Loucy (cell line): ENCODE results near the gene VEPH1.

Experiments
- H2AFZ ChIP-seq: fragments of 200-600 bp; sonication (generic); 2 replicates; pipeline ENCODE4 v1.6.0; 2016; ENCODE audit warnings: antibody characterized with exemption, mild to moderate bottlenecking, low read length, moderate library complexity
- H3F3A ChIP-seq: fragments of 200-600 bp; 2 replicates; pipeline ENCODE4 v1.6.0; 2016; ENCODE audit warnings: antibody characterized with exemption, low read depth, mild to moderate bottlenecking
- H3K27me3 ChIP-seq: fragments of 200-600 bp; sonication (generic); 2 replicates; pipeline ENCODE4 v1.6.1; 2014; ENCODE audit warnings: low read length, mild to moderate bottlenecking; ENCODE audit not compliant: insufficient read depth, poor library complexity, severe bottlenecking
- H3K36me3 ChIP-seq: fragments of 200-600 bp; sonication (generic); 2 replicates; pipeline ENCODE4 v1.6.1; 2016; ENCODE audit warnings: low read length; ENCODE audit not compliant: insufficient read depth
- H3K4me1 ChIP-seq: fragments of 200-600 bp; sonication (generic); 2 replicates; pipeline ENCODE4 v1.5.1; 2014; ENCODE audit warnings: low read length, mild to moderate bottlenecking; ENCODE audit not compliant: insufficient read depth, poor library complexity, severe bottlenecking
- H3K4me2 ChIP-seq: fragments of 200-600 bp; sonication (generic); 2 replicates; pipeline ENCODE4 v1.6.0; 2014; ENCODE audit warnings: antibody characterized with exemption, low read length, low read depth, mild to moderate bottlenecking; ENCODE audit not compliant: poor library complexity, severe bottlenecking
- H3K4me3 ChIP-seq: fragments of 200-600 bp; sonication (generic); 2 replicates; pipeline ENCODE4 v1.5.1; 2014; ENCODE audit warnings: low read length, mild to moderate bottlenecking, mixed read lengths; ENCODE audit not compliant: poor library complexity, severe bottlenecking
- H3K79me2 ChIP-seq: fragments of 200-600 bp; sonication (generic); 2 replicates; pipeline ENCODE4 v1.6.1; 2014; ENCODE audit warnings: low read length; ENCODE audit not compliant: insufficient read depth
- H3K9ac ChIP-seq: fragments of 200-600 bp; sonication (generic); 2 replicates; pipeline ENCODE4 v1.6.0; 2014; ENCODE audit warnings: mild to moderate bottlenecking, low read depth, low read length, moderate library complexity; ENCODE audit not compliant: poor library complexity, severe bottlenecking
- H3K9me2 ChIP-seq: fragments of 200-600 bp; sonication (generic); replicated peaks from 2 replicates; pipeline ENCODE4 v1.6.1; 2016; ENCODE audit warnings: low read depth, low read length, mixed read lengths
- H3K9me3 ChIP-seq: fragments of 200-600 bp; sonication (generic); 2 replicates; pipeline ENCODE4 v1.6.1; 2014; ENCODE audit warnings: mild to moderate bottlenecking, antibody characterized with exemption, low read length, low read depth; ENCODE audit not compliant: insufficient read depth
- H4K20me1 ChIP-seq: fragments of 200-600 bp; sonication (generic); 2 replicates; pipeline ENCODE4 v1.6.0; 2014; ENCODE audit warnings: antibody characterized with exemption, low read length, mild to moderate bottlenecking; ENCODE audit not compliant: insufficient read depth, poor library complexity, severe bottlenecking
- CTCF ChIP-seq: fragments of 200-600 bp; sonication (generic); conservative IDR thresholded peaks from 2 replicates; pipeline ENCODE4 v1.5.1; 2014; ENCODE audit warnings: mild to moderate bottlenecking, antibody characterized with exemption, low read length
- EZH2phosphoT487 ChIP-seq: fragments of 200-600 bp; IDR thresholded peaks from 2 replicates; pipeline ENCODE4 v1.6.1; 2018; ENCODE audit warnings: antibody characterized with exemption, mild to moderate bottlenecking, moderate library complexity, borderline replicate concordance

The VEPH1 gene

DNA sequence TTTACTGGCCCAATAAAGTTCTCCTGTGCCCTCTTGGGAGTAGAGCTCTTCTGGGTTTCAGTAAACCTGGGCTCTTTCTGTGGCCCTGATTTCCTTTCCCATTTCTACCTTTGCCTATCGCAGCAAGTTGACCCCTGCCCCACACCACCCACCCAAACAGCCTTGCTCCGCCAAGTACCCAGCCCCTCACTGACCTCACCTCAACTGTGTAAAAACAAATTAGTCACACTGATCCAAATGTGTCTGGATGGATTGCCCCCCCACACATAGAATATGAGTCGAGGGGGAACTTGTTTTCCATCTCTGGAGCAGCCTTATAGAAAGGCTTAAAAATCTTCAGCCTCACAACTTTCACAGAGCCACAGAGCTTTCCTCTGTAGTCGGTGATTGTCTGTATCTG, 28.6 kb upstream of the VEPH1 start:
- TF ChIP-seq CTCF (no peak), EZH2phosphoT487 (no peak)
- Histone ChIP-seq H2AFZ (peak overlapping the region; percentile 91), H3K36me3 (no peaks in the 10 kb centered on the region), H3K9ac (no peak overlapping the region), H3K27me3 (no peaks in the 10 kb centered on the region), H3K9me3 (no peaks in the 10 kb centered on the region), H3K4me3 (no peak overlapping the region), H3K4me1 (peaks cover 3% of the 10 kb centered on the region), H4K20me1 (no peaks in the 10 kb centered on the region), H3K79me2 (no peaks in the 10 kb centered on the region), H3F3A (no peaks in the 10 kb centered on the region), H3K9me2 (no peaks in the 10 kb centered on the region), H3K4me2 (no peak overlapping the region)

- Histone ChIP-seq H3K9me2 (no peaks in the 10 kb centered on the region), H3K9me3 (no peaks in the 10 kb centered on the region), H3K79me2 (no peaks in the 10 kb centered on the region), H3K4me2 (no peak overlapping the region), H3K4me1 (peaks cover 3% of the 10 kb centered on the region), H3K27me3 (no peaks in the 10 kb centered on the region), H3K4me3 (no peak overlapping the region), H3K36me3 (no peaks in the 10 kb centered on the region), H2AFZ (no peak overlapping the region), H4K20me1 (no peaks in the 10 kb centered on the region), H3F3A (no peaks in the 10 kb centered on the region), H3K9ac (no peak overlapping the region)
- TF ChIP-seq CTCF, result no peak
- no peak for TF ChIP-seq EZH2phosphoT487
Observed at GRCh38 chr3:157531301-157531660, 28.1 kb upstream of the VEPH1 start.

GRCh38 chr3:157530637-157531300, 27.6 kb upstream of the VEPH1 start:
- no peak overlapping the region for H3K4me3 ChIP-seq
- peaks cover 3% of the 10 kb centered on the region for H3K4me1 ChIP-seq
- no peaks in the 10 kb centered on the region for H3K9me3 ChIP-seq
- TF ChIP-seq CTCF (no peak), EZH2phosphoT487 (no peak)
- H3K36me3 ChIP-seq, result no peaks in the 10 kb centered on the region
- no peaks in the 10 kb centered on the region for H3F3A ChIP-seq
- H2AFZ ChIP-seq, result no peak overlapping the region
- H4K20me1 ChIP-seq, result no peaks in the 10 kb centered on the region
- no peaks in the 10 kb centered on the region for H3K79me2 ChIP-seq
- H3K4me2 ChIP-seq, result no peak overlapping the region
- no peak overlapping the region for H3K9ac ChIP-seq
- H3K9me2 ChIP-seq, result no peaks in the 10 kb centered on the region
- H3K27me3 ChIP-seq, result no peaks in the 10 kb centered on the region
